Posterior cingulate gyrus (tissue), 11 donors: ENCODE data around the gene PANK3.
"Not testable (repeated sequence)": the region's sequence is repeated elsewhere in the genome, so short reads cannot be mapped to it uniquely, and the experiment has no call there.

Experiments used
- DNase-seq, 10 donors: peaks; one replicate each; pipeline versions ENCODE4 v3.0.0 to v3.0.0-alpha.2; 2020 to 2021; ENCODE audit warnings: mixed read lengths in 3 of 10
- intact Hi-C: fragments of 100-400 bp; cut with DNase I; formaldehyde crosslinking; loops from one replicate; pipeline ENCODE4 v1.15.1; 2023

Gene PANK3

DNA sequence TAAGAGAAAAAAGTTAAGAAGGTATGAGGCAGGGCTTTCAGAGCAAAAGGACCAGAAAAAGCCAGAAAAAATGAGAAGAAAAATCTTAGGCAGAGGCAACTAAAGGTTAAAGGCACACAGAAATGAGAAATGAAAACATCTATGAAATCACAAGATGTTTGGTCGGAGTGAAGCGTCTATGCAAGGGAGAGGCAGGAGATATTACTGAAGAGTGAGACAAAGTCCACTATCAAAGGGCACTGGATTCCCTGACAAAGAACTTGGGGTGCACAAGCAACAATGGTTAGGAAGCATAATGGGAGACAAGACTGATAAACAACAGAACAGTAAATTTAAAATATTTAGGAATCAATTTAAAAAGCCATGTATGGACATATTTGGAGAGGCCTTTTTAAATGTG, 16.9 kb downstream of the PANK3 start:
- intact Hi-C loops = no loop called here
- no peak for DNase-seq

DNA sequence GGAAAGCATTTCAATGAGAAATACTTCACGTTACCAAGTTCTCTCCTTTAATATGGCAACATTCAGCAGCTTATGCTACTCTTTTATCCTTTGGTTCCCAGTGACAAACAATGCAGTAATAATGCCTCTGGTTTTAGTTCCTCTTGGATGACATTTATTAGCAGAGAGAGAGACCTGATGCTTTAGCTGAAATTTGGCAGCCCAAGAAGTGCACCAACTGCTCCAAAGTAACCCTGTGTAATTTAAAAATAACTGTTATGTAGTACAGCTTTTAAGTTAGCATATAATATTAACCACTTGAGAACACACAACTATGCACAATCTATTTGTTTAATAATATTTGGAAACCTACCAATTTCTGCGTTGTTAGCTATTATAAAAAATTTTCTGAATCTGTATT, 21.8 kb downstream of the PANK3 start:
- no peak for DNase-seq

DNA sequence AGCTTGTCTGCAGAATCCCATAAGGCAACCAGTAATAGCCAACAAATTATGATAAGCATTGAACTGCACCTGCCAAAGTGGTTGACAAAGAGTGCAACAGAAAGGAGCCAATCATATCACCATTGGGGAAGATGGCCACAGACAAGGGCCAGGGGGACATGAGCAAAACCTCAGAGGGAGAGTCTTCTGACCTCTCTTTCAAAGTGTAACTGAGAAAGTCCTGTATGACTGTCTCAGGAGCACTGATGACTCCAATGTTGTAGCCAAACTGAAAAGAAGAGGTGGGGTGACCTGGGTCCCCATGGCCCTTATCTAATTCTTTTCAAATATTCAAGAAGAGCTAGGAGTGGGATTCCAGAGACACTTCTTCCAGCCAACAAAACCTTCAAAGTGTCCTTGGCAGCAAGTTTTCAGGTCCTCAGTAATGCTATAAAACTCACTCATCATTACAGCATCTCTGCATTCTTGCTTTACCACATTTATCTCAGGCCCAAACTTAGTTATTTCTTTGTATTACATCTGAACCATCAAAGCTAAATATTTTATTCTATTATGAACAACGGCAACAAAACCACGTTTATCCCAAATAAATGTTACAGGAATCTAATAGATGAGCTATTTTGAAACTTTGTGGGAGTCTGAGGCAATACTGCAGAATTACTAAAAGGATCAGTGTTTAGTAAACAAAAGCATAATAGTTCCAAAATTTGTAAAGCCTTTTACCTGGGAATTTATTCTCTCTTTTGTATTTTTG, 25.6 kb downstream of the PANK3 start:
- intact Hi-C loops = no loop called here

More for the DNA sequence above, 21.8 kb downstream of the PANK3 start:
- intact Hi-C loops = no loop called here

DNA sequence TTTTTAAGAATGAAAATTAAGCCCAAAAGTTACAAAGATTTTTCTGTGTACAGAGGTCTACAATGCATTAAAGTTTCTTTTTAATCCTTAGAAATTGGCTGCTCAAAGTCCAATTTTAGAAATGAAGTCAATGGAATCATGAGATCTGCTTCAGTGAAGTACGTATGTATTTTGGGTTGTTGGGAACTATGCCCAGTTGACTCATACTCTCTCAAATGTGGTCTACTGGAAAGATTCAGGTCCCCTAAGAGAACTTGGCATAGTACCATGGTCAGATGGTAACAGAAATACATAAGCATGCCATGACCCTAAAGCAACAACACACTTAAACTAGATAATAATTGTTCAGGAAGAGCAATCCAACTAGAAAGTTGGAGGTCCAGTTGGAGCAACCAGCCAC, 27.0 kb downstream of the PANK3 start:
- DNase-seq = no peak
- intact Hi-C loops = no loop called here

More for the DNA sequence above, 25.6 kb downstream of the PANK3 start:
- no peak for DNase-seq

DNA sequence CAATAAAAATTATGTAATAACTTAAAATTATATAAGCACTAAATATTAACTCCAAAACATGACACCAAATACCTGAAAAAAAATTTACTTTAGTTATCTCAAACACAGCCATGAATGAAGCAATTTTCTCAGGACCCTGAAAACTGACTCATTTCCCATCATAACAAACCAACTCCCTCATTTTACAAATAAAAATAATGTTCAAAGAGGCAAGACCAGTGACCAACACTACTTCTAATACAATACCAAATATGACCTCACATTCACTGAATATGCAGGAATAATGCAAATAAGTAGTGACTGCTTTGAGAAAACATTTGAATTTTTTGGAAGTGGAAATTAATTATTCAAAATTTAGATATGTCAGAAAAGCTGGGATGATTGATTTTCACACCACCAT, 28.5 kb downstream of the PANK3 start:
- intact Hi-C loops = no loop called here
- DNase-seq = no peak

DNA sequence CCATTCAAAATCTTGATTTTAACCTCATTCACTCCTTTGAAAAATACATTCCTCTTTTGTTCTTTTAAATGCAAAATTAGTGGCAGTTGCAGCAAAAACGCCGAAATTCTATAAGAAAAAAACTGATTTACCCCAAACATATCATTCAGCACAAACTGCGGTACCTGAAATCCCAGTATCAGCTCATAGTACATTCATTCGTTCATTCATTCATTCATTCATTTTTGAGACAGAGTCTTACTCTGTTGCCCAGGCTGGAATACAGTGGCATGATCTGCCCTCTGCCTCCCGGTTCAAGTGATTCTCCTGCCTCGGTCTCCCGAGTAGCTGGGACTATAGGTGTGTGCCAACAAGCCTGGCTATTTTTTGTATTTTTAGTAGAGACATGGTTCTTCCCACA, 29.6 kb downstream of the PANK3 start:
- DNase-seq = no peak
- intact Hi-C loops = no loop called here

DNA sequence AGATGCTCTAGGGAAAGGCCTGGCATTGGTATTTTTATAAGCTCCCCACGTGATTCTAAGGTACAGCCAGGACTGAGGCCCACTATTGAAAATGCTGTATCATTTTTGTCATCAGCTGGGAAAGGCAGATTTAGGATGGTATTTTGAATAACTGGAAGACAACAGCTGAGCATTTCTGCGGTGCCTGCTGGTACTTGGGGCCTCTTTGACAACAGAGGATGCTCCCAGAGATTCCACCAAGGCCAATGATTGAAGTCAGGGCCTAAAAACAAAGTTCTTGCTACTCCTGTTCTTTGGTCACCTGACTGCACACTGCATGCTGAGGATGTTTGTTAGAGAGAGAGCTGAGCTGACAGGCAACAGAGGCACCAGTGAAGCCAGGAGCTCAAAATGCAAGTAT, 42.0 kb downstream of the PANK3 start:
- no peak for DNase-seq
- intact Hi-C loops = no loop called here

DNA sequence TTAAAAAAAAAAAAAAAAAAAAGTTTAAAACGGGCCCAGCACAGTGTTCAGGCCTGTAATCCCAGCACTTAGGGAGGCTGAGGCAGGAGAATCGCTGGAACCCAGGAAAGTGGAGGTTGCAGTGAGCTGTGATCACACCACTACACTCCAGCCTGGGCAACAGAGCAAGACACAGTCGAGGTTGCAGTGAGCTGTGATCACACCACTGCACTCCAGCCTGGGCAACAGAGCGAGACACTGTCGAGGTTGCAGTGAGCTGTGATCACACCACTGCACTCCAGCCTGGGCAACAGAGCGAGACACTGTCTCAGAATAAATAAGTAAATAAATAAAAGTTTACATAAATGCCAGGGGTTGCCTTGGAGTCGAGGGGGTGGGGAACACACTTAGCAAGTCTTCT, 44.8 kb downstream of the PANK3 start:
- intact Hi-C loops, DNase-seq: not testable (repeated sequence)

DNA sequence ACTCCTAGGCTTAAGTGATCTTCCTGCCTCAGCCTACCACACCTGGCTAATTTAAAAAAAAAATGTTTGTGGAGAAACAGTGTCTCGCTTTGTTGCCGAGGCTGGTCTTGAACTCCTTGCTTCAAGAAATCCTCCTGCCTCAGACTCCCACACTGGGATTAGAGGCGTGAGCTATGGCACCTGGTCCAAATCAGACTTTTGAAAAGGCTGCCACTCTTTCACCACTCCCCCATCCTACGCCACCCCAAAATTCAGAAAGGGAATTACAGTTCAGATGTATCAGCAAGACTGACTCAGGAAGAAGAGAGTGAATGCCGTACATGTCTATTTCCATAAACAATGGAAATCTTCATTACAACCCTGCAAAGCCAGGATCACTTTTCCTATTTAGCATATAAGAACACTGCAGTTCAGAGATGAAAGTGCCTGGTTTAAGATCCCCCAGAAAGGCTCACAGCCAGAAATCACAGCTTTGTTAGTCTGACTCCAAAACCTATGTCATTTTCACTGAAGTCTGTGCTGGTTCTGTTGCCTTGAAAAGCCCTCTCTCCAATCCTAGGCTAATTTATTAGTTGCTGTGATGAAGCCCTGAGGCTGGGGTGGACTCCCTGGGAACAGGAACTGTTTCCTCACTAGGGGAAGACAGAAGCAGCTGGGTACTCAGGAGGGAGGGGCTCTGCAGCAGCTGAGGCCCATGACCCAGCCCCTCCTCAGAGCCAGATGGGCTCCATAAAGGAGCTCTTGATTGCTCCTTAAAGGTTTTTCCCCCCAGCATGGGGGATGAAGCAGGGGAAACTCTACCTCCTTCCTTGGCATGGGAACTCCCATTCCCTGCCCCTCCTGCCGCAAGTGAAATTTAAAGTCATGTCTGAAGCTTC, 46.9 kb downstream of the PANK3 start:
- DNase-seq = no peak

DNA sequence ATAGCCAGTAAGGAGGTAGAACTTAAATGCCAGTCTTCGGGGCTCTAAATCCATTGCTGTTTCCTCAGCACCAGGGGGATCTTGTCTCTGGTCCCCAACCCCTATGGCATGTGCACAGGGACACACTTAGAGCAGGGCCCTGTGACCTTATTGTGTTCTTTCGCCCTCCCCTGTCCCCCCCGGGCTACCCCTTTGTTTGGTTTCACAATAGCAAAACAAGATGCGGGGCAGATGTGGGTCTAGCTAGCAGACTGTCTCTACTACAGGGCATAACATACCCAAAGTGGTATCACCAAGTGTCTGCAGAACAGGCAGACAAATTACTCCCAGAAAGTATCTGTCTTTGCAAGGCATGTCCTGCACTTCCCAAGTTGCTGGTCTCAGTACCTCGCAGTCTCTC, 48.0 kb downstream of the PANK3 start:
- intact Hi-C loops = no loop called here
- no peak for DNase-seq

More for the DNA sequence above, 46.9 kb downstream of the PANK3 start:
- intact Hi-C loops = no loop called here

DNA sequence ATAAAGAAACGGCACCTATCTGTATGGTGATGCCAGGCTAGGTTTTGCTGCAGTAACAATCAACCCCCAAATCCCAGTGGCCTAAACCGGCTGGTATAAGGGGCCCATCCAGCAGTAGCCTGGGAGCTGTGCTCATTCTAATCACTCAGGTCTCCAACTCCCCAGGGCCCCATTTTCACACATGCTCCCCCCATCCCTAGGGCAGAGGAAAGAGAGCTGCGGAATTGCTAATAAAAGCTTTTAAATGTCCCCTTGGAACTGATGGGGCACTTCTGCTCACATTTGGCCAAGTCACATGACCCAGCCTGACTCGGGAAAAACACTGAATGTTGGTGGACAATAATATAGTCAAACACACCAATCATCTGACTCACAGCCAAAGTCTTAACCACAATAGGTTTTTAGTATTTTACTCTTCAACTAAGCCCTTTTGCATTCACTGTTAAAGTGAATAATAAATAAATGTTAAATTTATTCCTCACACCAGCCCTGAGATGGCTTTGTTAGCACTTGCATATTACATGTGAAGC, 48.5 kb downstream of the PANK3 start:
- intact Hi-C loops = no loop called here
- DNase-seq = no peak

DNA sequence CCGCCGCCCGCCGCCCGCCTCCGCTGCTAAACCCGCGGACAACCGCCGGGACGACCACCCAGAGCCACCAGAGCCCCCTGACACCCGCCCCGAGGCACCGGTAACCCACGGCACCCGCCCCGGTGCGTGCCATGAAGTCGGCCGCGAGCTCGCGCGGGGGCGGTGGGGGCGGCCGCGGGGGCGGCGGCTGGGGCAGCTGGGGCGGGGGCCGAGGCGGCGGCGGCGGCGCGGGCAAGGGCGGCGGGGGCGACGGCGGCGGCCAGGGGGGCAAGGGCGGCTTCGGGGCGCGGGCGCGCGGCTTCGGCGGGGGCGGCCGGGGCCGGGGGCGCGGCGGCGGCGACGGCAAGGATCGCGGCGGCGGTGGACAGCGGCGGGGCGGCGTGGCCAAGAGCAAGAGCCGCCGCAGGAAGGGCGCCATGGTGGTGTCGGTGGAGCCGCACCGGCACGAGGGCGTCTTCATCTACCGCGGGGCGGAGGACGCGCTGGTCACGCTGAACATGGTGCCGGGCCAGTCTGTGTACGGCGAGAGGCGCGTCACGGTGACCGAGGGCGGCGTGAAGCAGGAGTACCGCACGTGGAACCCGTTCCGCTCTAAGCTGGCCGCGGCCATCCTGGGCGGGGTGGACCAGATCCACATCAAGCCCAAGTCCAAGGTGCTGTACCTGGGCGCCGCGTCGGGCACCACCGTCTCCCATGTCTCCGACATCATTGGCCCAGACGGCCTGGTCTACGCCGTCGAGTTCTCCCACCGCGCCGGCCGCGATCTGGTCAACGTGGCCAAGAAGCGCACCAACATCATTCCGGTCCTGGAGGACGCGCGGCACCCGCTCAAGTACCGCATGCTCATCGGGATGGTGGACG, 49.6 kb downstream of the PANK3 start:
- intact Hi-C loops = no loop called here
- peak in 7 of 10 donors; percentile 15 to 90 (median 39) for DNase-seq

DNA sequence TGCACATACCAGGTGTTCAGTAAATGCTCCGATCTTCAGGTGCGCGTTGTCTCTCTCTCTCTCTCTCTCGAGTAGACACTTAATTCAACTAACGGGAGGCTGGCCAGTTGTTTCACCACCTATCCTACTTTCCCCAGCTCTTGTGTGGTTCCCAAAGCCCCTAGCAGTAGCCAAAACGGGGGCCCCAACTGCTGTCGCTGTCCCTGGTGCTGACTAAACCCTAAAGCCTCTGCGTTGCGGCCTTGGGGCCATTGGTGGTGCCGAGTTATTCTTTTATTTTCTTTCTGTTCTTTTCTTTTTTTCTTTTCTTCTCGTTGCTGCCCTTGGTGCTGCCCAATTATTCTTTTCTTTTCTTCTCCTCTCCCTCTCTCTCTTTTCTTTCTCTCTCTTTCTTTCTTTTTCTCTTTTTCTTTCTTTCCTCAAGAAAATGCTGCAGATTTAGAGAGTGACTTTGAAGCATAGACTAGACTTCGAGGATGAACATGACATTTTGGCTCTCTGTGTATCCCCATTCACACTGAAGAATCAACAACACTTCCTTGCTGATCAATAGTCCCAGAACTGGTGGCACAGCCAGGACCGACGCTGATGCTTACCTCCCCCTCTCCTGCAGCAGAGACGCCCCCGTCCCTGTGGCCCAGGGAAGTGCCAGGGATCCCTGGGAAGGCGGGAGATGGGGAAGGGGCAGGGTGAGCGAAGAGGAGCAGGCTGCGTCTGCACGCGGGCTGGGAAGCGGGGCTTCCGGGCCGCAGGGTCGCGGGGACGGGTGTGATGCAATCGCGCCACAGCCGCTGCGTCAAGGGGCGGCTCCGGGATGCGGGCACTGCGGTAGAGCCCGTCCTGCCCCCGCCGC, 50.4 kb downstream of the PANK3 start, which contains the start of gene FBLL1:
FBLL1 (plus strand) TSS at position 785 of the 853 bp plus-strand sequence. CDS start 200 bp downstream, outside the sequence.
- DNase-seq = peak; percentile 19 to 96 (median 70)
- intact Hi-C loops = no loop called here

DNA sequence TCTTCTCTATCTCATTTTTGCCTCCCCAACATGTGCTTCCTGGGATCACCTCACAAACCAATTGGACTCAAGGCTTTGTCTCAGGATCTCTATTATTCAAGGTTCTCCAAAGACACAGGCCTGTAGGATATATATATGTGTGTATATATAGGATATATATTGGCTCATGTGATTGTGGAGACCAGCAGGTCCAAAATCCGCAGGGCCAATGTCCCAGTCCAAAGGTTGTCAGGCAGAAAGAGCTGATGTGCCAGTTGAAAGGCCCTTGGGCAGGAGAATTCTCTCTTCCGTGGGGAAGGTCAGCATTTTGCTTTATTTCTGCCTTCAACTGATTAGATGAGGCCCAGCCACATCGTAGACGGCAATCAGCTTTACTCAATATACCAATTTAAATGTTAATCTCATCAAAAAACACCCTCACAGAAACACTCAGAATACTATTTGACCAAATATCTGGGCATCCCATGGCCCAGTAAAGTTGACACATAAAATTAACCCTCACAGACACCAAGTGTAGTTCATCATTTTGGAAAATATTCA, 51.3 kb downstream of the PANK3 start:
- intact Hi-C loops = no loop called here
- no peak for DNase-seq

DNA sequence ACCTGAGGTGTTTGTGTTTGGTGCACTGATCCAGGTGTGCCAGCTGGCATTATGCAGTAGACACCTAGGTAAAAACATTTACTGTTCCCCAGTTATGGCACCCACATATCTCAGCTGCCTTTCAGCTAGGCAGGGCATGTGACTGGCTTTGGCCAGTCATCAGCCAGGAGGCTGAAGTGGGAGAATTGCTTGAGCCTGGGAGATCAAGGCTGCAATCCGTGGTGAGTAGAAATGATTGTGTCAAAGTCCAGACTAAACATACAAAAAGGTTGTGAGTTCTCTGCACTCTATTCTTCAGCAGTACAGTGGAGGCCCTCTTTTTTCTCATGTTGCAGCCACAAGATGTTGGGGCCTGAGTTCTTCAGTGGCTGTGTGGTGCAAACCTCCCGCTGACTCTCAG, 53.3 kb downstream of the PANK3 start:
- intact Hi-C loops = no loop called here
- DNase-seq = no peak

DNA sequence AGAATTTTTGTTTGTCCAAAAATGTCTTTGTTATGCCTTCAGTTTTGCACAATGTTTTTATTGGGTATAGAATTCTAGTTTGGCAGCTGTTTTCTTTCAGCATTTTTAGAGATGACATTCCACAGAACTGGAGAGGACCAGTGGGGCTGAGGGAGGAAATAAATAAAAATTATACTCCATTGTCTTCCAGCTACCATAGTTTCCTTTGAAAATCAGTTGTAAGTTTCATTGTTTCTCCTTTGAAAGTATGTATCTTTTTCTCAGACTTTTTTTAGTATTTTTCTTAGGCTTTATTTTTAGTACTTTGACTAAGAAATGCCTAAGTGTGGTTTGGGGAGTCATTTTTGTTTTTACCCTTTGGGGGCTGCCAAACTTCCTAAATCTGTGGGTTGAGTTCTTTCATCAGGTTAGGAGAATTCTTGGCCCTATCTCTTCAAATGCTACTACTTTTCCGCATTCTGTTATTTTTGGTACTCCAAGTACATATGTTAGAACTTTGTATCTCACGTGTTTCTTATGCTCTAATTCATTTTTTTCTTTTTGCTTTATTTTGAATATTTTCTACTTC, 65.2 kb downstream of the PANK3 start:
- no peak for DNase-seq
- intact Hi-C loops = no loop called here

DNA sequence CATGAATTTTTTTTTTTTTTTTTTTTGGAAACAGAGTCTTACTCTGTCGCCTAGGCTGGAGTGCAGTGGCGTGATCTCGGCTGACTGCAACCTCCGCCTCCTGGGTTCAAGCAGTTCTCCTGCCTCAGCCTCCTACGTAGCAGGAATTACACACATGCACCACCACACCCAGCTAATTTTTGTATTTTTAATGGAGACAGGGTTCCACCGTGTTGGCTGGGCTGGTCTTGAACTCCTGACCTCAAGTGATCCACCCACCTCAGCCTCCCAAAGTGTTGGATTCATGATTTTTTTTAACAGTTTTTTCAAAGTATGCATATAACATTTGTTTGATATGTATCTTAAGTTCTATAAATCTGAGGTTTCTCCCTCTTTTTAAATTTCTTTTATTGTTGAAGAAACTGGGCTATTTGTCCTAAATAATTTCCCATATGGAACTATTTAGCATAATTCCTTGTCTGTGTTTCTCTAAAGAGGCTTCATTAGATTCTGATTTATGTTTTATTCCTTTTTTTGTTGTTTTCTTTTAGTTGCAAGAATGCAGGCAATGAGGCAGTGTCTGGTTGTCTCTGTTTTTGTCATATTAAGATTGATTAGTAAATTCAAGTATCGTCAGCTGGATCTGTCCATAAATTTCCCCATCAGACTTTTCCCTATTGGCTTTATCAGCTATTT, 76.5 kb downstream of the PANK3 start:
- intact Hi-C loops = no loop called here
- no peak for DNase-seq
